ENCODE measurements around the gene COQ5. TPM values are rescaled to one million over a fixed set of nuclear protein-coding genes. Genes with fewer than 3 reads are reported as not detected.

The COQ5 gene
- total RNA-seq, 2 experiments from 2014 or later = 34.4 to 35.5 TPM

GRCh38 chr12:120470150-120470784 lies 58.7 kb downstream of the COQ5 start:
- Mint-ChIP-seq H3K4me1 (ENCODE audit: low read depth) (peaks cover 41% of the 10 kb centered on the region), H3K27me3 (no peaks in the 10 kb centered on the region), H3K4me3 (peak overlapping the region; percentile 77), H3K36me3 (ENCODE audit: low read depth) (peaks cover 25% of the 10 kb centered on the region), H3K9me3 (no peaks in the 10 kb centered on the region), H3K27ac (peak overlapping the region; percentile 85)
- POLR2A ChIA-PET = interaction anchor here (0.7 to 3.5 kb wide), 14 partner anchors 9 to 269 kb away, joined by 3 to 27 read pairs (median 6); partner anchors contain the start of genes COX6A1, DYNLL1, GATC and POP5
- ATAC-seq (peak; percentile 31), DNase-seq (no peak)
- TF ChIP-seq CTCF (IDR thresholded peaks at IDR 0.05) = no peak
- CTCF ChIA-PET = interaction anchor here (0.5 to 8.9 kb wide), 10 partner anchors 15 to 217 kb away, joined by 3 to 110 read pairs (median 4); partner anchors contain the start of genes COQ5 and DYNLL1
- intact Hi-C loops (cut with micrococcal nuclease) = no loop called here

- Mint-ChIP-seq H3K9me3 (no peaks in the 10 kb centered on the region), H3K36me3 (ENCODE audit: low read depth) (peaks cover 29% of the 10 kb centered on the region), H3K27ac (peak within 1 kb of the TSS; percentile 85), H3K4me1 (ENCODE audit: low read depth) (peaks cover 42% of the 10 kb centered on the region), H3K27me3 (no peaks in the 10 kb centered on the region), H3K4me3 (peak within 1 kb of the TSS; percentile 77)
- ATAC-seq (peak; percentile 94), DNase-seq (peak; percentile 97)
- CTCF ChIA-PET = interaction anchor here (0.5 to 8.9 kb wide), 11 partner anchors 15 to 156 kb away, joined by 3 to 110 read pairs (median 4); partner anchors contain the start of genes COQ5 and DYNLL1
- peak; percentile 94 for TF ChIP-seq CTCF (IDR thresholded peaks at IDR 0.05)
- intact Hi-C loops (cut with micrococcal nuclease) = no loop called here
- POLR2A ChIA-PET = interaction anchor here (0.7 to 3.5 kb wide), 21 partner anchors 10 to 269 kb away, joined by 3 to 27 read pairs (median 5); partner anchors contain the start of genes COX6A1, DYNLL1, GATC and POP5
Measured at GRCh38 chr12:120469450-120470149, 59.4 kb downstream of the COQ5 start, which contains the start of gene SRSF9. TSS of gene SRSF9 (minus strand) at chr12:120469748. CDS start at chr12:120469609, 139 bp downstream.

- peaks cover 44% of the 10 kb centered on the region for H3K4me1 Mint-ChIP-seq (ENCODE audit: low read depth)
- H3K36me3 Mint-ChIP-seq (ENCODE audit: low read depth) = peaks cover 36% of the 10 kb centered on the region
- ChIA-PET POLR2A (interaction anchor here (0.7 to 3.5 kb wide), 24 partner anchors 10 to 268 kb away, joined by 3 to 27 read pairs (median 5); partner anchors contain the start of genes COX6A1, GATC, POP5 and RNU4-1), CTCF (interaction anchor here (0.6 to 8.9 kb wide), 7 partner anchors 14 to 138 kb away, joined by 3 to 110 read pairs (median 9); partner anchors contain the start of gene DYNLL1)
- H3K9me3 Mint-ChIP-seq = no peaks in the 10 kb centered on the region
- ATAC-seq (peak; percentile 39), DNase-seq (peak; percentile 64)
- no peaks in the 10 kb centered on the region for H3K27me3 Mint-ChIP-seq
- H3K4me3 Mint-ChIP-seq = peak overlapping the region; percentile 77
- intact Hi-C loops (cut with micrococcal nuclease) = no loop called here
- peak overlapping the region; percentile 85 for H3K27ac Mint-ChIP-seq
- no peak for TF ChIP-seq CTCF (IDR thresholded peaks at IDR 0.05)
Measured at GRCh38 chr12:120468821-120469449, 60.0 kb downstream of the COQ5 start.

- POLR2A ChIA-PET = interaction anchor here (0.5 to 3.5 kb wide), 21 partner anchors 9 to 202 kb away, joined by 3 to 27 read pairs (median 4); partner anchors contain the start of genes COX6A1, GATC, POP5 and RNU4-1
- ATAC-seq = no peak
Measured at GRCh38 chr12:120468325-120468820, 60.6 kb downstream of the COQ5 start.

More at GRCh38 chr12:120468325-120468820, 60.6 kb downstream of the COQ5 start:
- TF ChIP-seq CTCF (IDR thresholded peaks at IDR 0.05) = no peak
- Mint-ChIP-seq H3K27me3 (no peaks in the 10 kb centered on the region), H3K4me1 (ENCODE audit: low read depth) (peaks cover 44% of the 10 kb centered on the region), H3K9me3 (no peaks in the 10 kb centered on the region), H3K4me3 (peak overlapping the region; percentile 77), H3K27ac (peak overlapping the region; percentile 85), H3K36me3 (ENCODE audit: low read depth) (peaks cover 42% of the 10 kb centered on the region)
- peak; percentile 44 for DNase-seq
- intact Hi-C loops (cut with micrococcal nuclease) = no loop called here
- CTCF ChIA-PET = interaction anchor here (0.6 to 8.9 kb wide), 8 partner anchors 14 to 166 kb away, joined by 3 to 110 read pairs (median 8); partner anchors contain the start of genes DYNLL1 and SIRT4

All from activated CD8-positive, alpha-beta T cell treated with anti-CD3 and anti-CD28 coated beads for 36 hours (primary cell).